Left renal cortex interstitium (tissue), 4 donors: Measurements from ENCODE around the gene LRRC43. TPM values are rescaled to one million over a fixed set of nuclear protein-coding genes. Genes with fewer than 3 reads are reported as not detected.
"Not testable (repeated sequence)": the region's sequence is repeated elsewhere in the genome, so short reads cannot be mapped to it uniquely, and the experiment has no call there.

Experiments
- DNase-seq, 4 donors: peaks; one replicate each; pipeline ENCODE4 v3.0.0-alpha.2; 2013; ENCODE audit warnings: low read depth in 4 of 4, low spot score in 2 of 4, missing footprints in 1 of 4
- polyA plus RNA-seq, 4 donors: library from polyadenylated mRNA; unstranded; fragments of 120-200 nt; gene quantifications; one replicate each; pipeline ENCODE4 v1.2.1, GENCODE V29; 2013; ENCODE audit not compliant: insufficient read length in 4 of 4

Gene LRRC43
- polyA plus RNA-seq, 4 donors = 4.0 to 8.2 (median 6.2) TPM

- DNase-seq = peak in 1 of 4 donors; percentile 36
Observed at GRCh38 chr12:122190842-122191668, 8.1 kb downstream of the LRRC43 start.

GRCh38 chr12:122192441-122192840, 9.5 kb downstream of the LRRC43 start:
- no peak for DNase-seq

DNA sequence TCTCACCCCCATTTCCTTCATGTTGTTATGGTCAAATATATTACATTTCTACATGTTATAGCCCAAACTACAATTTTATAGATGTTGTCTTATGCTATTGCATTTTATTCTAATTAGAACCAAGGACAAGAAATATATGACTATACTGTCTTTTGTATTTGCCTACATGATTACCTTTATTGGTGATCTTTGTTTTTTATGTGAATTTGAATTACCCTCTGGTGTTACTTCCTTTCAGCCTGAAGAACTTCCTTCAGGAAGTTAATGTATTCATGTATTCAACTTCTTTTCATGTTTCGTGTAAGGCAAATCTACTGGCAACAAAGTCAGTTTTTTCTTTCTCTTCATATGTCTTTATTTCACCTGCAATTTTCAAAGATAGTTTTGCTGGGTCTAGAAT, 11.9 kb downstream of the LRRC43 start:
- no peak for DNase-seq

GRCh38 chr12:122195405-122195804, 12.5 kb downstream of the LRRC43 start:
- DNase-seq = no peak

GRCh38 chr12:122197612-122197966, 14.7 kb downstream of the LRRC43 start:
- DNase-seq = no peak

GRCh38 chr12:122199484-122200355, 16.8 kb downstream of the LRRC43 start:
- no peak for DNase-seq

DNA sequence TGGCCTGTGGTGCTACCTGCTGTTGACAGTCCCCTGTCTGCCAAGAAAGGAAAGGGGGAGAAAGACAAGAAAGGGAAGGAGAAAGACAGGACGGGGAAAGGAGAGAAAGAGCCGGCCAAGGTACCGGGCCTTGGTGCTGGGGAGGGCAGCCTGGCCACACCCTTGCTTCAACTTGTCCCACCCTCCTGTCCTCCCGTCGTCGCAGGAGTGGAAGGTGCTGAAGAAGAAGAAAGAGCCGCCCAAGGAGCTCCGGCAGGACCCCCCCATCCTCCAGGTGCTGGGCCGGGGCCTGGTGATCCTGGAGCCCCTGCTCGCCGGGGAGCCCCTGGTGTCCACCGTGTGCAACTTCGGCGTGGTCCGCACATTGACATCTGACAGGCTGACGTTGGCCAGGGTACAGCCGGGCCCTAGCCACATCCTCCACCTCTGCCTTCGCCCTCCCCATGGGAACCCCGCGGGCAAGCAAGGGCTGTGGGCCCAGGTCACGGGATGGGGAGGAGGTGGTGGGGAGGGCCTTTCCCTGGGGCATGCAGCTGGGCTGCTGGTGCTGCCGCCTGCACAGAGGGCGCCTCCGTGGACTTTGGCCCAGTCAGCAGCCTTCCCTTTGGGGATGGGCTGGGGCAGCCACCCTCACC, 17.7 kb downstream of the LRRC43 start:
- DNase-seq = no peak

- DNase-seq = no peak
Observed at GRCh38 chr12:122201381-122201780, 18.5 kb downstream of the LRRC43 start.

- no peak for DNase-seq
Observed at GRCh38 chr12:122202017-122202416, 19.1 kb downstream of the LRRC43 start.

- not testable (repeated sequence) for DNase-seq
Observed at GRCh38 chr12:122202811-122203210, 19.9 kb downstream of the LRRC43 start.

GRCh38 chr12:122203301-122204166, 20.6 kb downstream of the LRRC43 start, which contains the start of gene B3GNT4:
Gene B3GNT4, plus strand, starts transcription at chr12:122203709. Its CDS starts 910 bp downstream, at chr12:122204619.
- DNase-seq = no peak

DNA sequence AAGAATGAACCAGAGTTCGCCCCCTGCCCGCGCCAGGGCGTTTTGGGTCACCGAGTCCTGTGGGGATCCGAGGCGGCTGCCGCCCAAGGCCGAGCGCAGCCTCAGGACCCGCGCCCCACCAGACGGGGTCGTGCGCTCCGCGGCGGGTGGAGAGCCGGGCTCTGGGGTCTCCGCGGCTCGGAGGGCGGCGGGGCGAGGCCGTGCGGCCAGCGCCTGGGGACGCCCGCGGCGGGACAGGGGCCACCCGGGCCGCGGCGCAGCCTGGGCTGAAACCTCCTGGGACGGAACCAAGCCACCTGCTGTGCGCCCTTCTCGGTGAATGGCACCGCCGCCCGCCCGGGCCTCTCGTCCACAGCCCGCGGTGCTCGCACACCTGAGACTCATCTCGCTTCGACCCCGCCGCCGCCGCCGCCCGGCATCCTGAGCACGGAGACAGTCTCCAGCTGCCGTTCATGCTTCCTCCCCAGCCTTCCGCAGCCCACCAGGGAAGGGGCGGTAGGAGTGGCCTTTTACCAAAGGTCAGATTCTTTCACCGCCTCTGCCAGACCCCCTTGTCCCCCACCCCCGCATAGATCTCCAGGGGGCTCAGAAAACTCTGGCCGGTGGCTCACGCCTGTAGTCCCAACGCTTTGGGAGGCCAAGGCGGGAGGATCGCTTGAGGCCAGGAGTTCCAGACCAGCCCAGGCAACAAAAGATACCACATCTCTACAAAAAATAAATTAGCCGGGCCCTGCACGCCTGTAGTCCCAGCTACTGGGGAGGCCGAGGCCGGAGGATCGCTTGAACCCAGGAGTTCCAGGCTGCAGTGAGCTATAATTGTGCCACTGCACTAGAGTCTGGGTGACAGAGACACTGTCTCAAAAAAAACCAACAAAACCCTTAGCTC, 21.5 kb downstream of the LRRC43 start:
- no peak for DNase-seq

GRCh38 chr12:122205053-122205925, 22.4 kb downstream of the LRRC43 start:
- DNase-seq = no peak

DNA sequence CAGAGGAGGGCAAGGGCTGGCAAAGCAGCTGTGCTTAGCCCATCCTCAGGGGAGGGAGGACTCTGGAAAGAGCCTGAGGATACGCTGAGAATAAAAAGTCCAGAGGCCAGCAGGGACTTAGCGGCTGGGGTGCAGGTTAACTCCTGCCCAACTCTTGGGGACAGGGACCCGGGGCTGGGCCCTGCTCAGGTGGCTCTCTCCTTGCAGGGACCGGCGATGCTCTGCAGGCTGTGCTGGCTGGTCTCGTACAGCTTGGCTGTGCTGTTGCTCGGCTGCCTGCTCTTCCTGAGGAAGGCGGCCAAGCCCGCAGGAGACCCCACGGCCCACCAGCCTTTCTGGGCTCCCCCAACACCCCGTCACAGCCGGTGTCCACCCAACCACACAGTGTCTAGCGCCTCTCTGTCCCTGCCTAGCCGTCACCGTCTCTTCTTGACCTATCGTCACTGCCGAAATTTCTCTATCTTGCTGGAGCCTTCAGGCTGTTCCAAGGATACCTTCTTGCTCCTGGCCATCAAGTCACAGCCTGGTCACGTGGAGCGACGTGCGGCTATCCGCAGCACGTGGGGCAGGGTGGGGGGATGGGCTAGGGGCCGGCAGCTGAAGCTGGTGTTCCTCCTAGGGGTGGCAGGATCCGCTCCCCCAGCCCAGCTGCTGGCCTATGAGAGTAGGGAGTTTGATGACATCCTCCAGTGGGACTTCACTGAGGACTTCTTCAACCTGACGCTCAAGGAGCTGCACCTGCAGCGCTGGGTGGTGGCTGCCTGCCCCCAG, 23.4 kb downstream of the LRRC43 start:
- DNase-seq = no peak

GRCh38 chr12:122206976-122207375, 24.1 kb downstream of the LRRC43 start:
- DNase-seq = no peak

- DNase-seq = no peak
Observed at GRCh38 chr12:122207391-122207790, 24.5 kb downstream of the LRRC43 start.

DNA sequence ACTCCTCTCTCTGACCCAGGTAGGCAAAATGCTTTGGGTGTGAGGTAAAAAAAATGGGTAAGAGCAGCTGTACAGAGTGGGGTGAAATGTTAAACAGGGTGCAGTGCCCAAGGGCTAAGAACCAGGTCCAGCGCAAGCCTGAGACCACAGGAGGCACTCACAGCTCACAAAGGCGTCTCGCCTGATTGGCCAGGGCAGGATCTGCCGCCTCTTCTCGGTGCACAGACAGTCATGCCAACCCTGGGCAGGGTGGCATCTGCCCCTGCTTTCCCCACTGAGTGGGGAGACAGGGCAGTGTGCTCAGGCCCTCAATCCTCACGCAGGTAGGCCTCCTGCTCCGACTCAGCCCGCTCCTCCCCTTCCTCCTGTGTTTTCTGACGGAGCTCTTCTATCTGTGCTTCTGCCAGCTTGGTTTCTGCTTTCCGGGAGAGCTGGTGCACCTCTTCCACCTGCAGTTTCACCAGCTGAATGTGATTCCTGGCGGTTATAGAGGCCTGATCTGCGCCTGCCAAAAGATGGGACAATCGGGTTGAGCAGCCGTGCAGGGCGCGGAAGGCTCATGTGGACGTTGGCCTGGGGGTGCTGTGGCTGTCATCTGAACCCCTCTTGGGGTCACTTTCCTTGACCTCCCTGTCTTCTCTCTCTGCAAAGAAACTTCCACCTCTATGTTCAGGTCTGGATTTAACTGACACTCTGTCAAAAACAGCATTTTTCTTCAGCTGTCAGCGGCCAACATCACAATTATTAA, 25.3 kb downstream of the LRRC43 start:
- no peak for DNase-seq
